ENCODE data around the gene GMDS. TPM values are rescaled to one million over a fixed set of nuclear protein-coding genes. Genes with fewer than 3 reads are reported as not detected.

Gene GMDS
- total and polyA plus RNA-seq, 2 of the 13 experiments (the other 11 are each of a cell fraction or from before 2014, with no cell fraction given): 64.4 to 112 TPM

DNA sequence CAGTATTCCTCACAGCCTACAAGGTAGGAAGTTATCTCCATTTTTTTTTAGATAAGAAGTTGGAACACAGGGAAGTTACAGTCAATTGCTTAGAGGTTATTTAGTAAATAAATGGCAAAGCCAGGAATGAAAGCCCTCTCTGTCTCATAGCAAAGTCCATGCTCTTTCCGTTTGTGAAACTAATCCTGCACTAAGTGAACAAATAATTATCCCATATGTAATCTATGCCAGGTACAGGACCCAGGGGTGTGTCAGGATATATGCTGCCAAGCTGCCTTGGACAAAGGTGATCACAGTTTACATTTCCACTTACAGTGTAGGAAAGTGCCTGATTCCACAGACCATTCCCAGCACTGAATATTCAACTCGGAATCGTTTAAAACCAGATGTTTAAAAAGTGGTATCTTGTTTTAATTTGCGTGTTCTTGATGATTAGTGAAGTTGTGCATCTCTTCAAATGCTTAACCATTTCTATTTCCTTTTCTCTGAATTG lies 13.6 kb upstream of the GMDS start (continued):
- TF ChIP-seq STAT6 (CRISPR knock-in tag; IDR thresholded peaks at IDR 0.05; ENCODE audit: borderline replicate concordance): no peak
- no peak for TF ChIP-seq ZNF552 (CRISPR knock-in tag; IDR thresholded peaks at IDR 0.05; ENCODE audit: borderline replicate concordance)
- TF ChIP-seq MNT (IDR thresholded peaks at IDR 0.05): no peak
- 0 out of 2 replicates have a peak, but pooled peaks have one; percentile 55 for TF ChIP-seq ARNTL (CRISPR knock-in tag; IDR thresholded peaks at IDR 0.05)
- 0 out of 2 replicates have a peak, but pooled peaks have one; percentile 82 for TF ChIP-seq ZSCAN5A (CRISPR knock-in tag; IDR thresholded peaks at IDR 0.05; ENCODE audit: borderline replicate concordance)
- no peak for TF ChIP-seq ZFP37 (CRISPR knock-in tag; IDR thresholded peaks at IDR 0.05; ENCODE audit: borderline replicate concordance)
- no peak for TF ChIP-seq E2F5 (CRISPR knock-in tag; conservative IDR thresholded peaks at IDR 0.05)
- TF ChIP-seq, protein P1, sequence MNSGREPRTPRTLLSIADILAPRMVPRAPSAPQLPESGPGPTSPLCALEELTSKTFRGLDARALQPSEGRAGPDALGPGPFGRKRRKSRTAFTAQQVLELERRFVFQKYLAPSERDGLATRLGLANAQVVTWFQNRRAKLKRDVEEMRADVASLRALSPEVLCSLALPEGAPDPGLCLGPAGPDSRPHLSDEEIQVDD (CRISPR knock-in tag; IDR thresholded peaks at IDR 0.05; ENCODE audit: borderline replicate concordance): no peak
- no peak for TF ChIP-seq ZNF382 (CRISPR knock-in tag; IDR thresholded peaks at IDR 0.05; ENCODE audit: borderline replicate concordance)
- TF ChIP-seq TOPORS (CRISPR knock-in tag; IDR thresholded peaks at IDR 0.05): no peak
- TF ChIP-seq PAWR (CRISPR knock-in tag; IDR thresholded peaks at IDR 0.05; ENCODE audit: borderline replicate concordance): no peak
- TF ChIP-seq HNF4G (IDR thresholded peaks at IDR 0.05; ENCODE audit: borderline replicate concordance, low read depth, low read length): peak; percentile 92
- TF ChIP-seq HNF4G (CRISPR knock-in tag; IDR thresholded peaks at IDR 0.05; ENCODE audit: borderline replicate concordance, low read depth): peak; percentile 77; the same call in 1 of the 2 replicates
- TF ChIP-seq SKI (IDR thresholded peaks at IDR 0.05; ENCODE audit: partially characterized antibody): peak; percentile 41
- no peak for TF ChIP-seq ZNF296 (CRISPR knock-in tag; conservative IDR thresholded peaks at IDR 0.05)
- no peak for TF ChIP-seq REXO4 (CRISPR knock-in tag; IDR thresholded peaks at IDR 0.05; ENCODE audit: borderline replicate concordance)
- TF ChIP-seq FOXJ3 (CRISPR knock-in tag; IDR thresholded peaks at IDR 0.05; ENCODE audit: borderline replicate concordance): peak; percentile 81
- no peak for TF ChIP-seq ZNF263 (CRISPR knock-in tag; IDR thresholded peaks at IDR 0.05)
- TF ChIP-seq, protein P2, sequence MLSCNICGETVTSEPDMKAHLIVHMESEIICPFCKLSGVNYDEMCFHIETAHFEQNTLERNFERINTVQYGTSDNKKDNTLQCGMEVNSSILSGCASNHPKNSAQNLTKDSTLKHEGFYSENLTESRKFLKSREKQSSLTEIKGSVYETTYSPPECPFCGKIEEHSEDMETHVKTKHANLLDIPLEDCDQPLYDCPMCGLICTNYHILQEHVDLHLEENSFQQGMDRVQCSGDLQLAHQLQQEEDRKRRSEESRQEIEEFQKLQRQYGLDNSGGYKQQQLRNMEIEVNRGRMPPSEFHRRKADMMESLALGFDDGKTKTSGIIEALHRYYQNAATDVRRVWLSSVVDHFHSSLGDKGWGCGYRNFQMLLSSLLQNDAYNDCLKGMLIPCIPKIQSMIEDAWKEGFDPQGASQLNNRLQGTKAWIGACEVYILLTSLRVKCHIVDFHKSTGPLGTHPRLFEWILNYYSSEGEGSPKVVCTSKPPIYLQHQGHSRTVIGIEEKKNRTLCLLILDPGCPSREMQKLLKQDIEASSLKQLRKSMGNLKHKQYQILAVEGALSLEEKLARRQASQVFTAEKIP (CRISPR knock-in tag; IDR thresholded peaks at IDR 0.05; ENCODE audit: borderline replicate concordance): no peak
- no peak for TF ChIP-seq ZFP41 (CRISPR knock-in tag; IDR thresholded peaks at IDR 0.05; ENCODE audit: borderline replicate concordance)
- peak; percentile 78; the same call in 1 of the 2 replicates for TF ChIP-seq GATA4 (IDR thresholded peaks at IDR 0.05; ENCODE audit: borderline replicate concordance, low read depth)
